ENCODE measurements around the gene SEMA3E. TPM values are rescaled to one million over a fixed set of nuclear protein-coding genes. Genes with fewer than 3 reads are reported as not detected.
"Not testable (repeated sequence)": the region's sequence is repeated elsewhere in the genome, so short reads cannot be mapped to it uniquely, and the experiment has no call there.

Gene SEMA3E
- polyA plus RNA-seq, 1 experiment: 0.06 TPM

GRCh38 chr7:83574616-83575015, 74.3 kb downstream of the SEMA3E start:
- H3K9me3 ChIP-seq (ENCODE audit: control insufficient read depth, insufficient read depth, low read length): no peaks in the 10 kb centered on the region
- no peak for DNase-seq (ENCODE audit: low read depth, low spot score)
- ChIA-PET POLR2A (no interaction called here), CTCF (no interaction called here)
- H3K27me3 ChIP-seq (ENCODE audit: control insufficient read depth, insufficient read depth, low read length): no peaks in the 10 kb centered on the region
- no peak overlapping the region for H3K4me3 ChIP-seq (ENCODE audit: low read depth, low read length)
- H3K27ac ChIP-seq (ENCODE audit: low read depth, low read length): no peak overlapping the region
- no peak for TF ChIP-seq CTCF (IDR thresholded peaks at IDR 0.05; ENCODE audit: low read depth, low read length)

- H3K9me3 ChIP-seq (ENCODE audit: control insufficient read depth, insufficient read depth, low read length): no peaks in the 10 kb centered on the region
- ChIA-PET CTCF (no interaction called here), POLR2A (no interaction called here)
Measured at GRCh38 chr7:83562960-83563359, 86.0 kb downstream of the SEMA3E start.

GRCh38 chr7:83562289-83562688, 86.7 kb downstream of the SEMA3E start:
- ChIA-PET POLR2A (no interaction called here), CTCF (no interaction called here)
- no peak for DNase-seq (ENCODE audit: low read depth, low spot score)
- H3K9me3 ChIP-seq (ENCODE audit: control insufficient read depth, insufficient read depth, low read length): no peaks in the 10 kb centered on the region
- no peak overlapping the region for H3K27ac ChIP-seq (ENCODE audit: low read depth, low read length)
- H3K4me3 ChIP-seq (ENCODE audit: low read depth, low read length): no peak overlapping the region
- H3K27me3 ChIP-seq (ENCODE audit: control insufficient read depth, insufficient read depth, low read length): no peaks in the 10 kb centered on the region
- TF ChIP-seq CTCF (IDR thresholded peaks at IDR 0.05; ENCODE audit: low read depth, low read length): no peak

More at GRCh38 chr7:83562960-83563359, 86.0 kb downstream of the SEMA3E start:
- no peaks in the 10 kb centered on the region for H3K27me3 ChIP-seq (ENCODE audit: control insufficient read depth, insufficient read depth, low read length)
- no peak for TF ChIP-seq CTCF (IDR thresholded peaks at IDR 0.05; ENCODE audit: low read depth, low read length)
- no peak for DNase-seq (ENCODE audit: low read depth, low spot score)
- H3K4me3 ChIP-seq (ENCODE audit: low read depth, low read length): no peak overlapping the region
- H3K27ac ChIP-seq (ENCODE audit: low read depth, low read length): no peak overlapping the region

GRCh38 chr7:83559887-83560286, 89.1 kb downstream of the SEMA3E start:
- Histone ChIP-seq H3K4me3 (ENCODE audit: low read depth, low read length) (no peak overlapping the region), H3K9me3 (ENCODE audit: control insufficient read depth, insufficient read depth, low read length) (no peaks in the 10 kb centered on the region), H3K27ac (ENCODE audit: low read depth, low read length) (no peak overlapping the region), H3K27me3 (ENCODE audit: control insufficient read depth, insufficient read depth, low read length) (no peaks in the 10 kb centered on the region)
- TF ChIP-seq CTCF (IDR thresholded peaks at IDR 0.05; ENCODE audit: low read depth, low read length): no peak
- CTCF ChIA-PET: no interaction called here
- POLR2A ChIA-PET: no interaction called here
- DNase-seq (ENCODE audit: low read depth, low spot score): no peak

GRCh38 chr7:83552556-83552955, 96.4 kb downstream of the SEMA3E start:
- H3K9me3 ChIP-seq (ENCODE audit: control insufficient read depth, insufficient read depth, low read length); POLR2A ChIA-PET; DNase-seq (ENCODE audit: low read depth, low spot score); CTCF ChIA-PET; H3K27ac ChIP-seq (ENCODE audit: low read depth, low read length); H3K27me3 ChIP-seq (ENCODE audit: control insufficient read depth, insufficient read depth, low read length); H3K4me3 ChIP-seq (ENCODE audit: low read depth, low read length): not testable (repeated sequence)

GRCh38 chr7:83550100-83550499, 98.8 kb downstream of the SEMA3E start:
- POLR2A ChIA-PET: interaction anchor here (0.9 kb wide), 1 partner anchor 26 kb away, joined by 3 read pairs; no protein-coding TSS in a partner anchor
- Histone ChIP-seq H3K9me3 (ENCODE audit: control insufficient read depth, insufficient read depth, low read length) (no peaks in the 10 kb centered on the region), H3K27me3 (ENCODE audit: control insufficient read depth, insufficient read depth, low read length) (no peaks in the 10 kb centered on the region), H3K27ac (ENCODE audit: low read depth, low read length) (no peak overlapping the region), H3K4me3 (ENCODE audit: low read depth, low read length) (no peak overlapping the region)
- DNase-seq (ENCODE audit: low read depth, low spot score): peak; percentile 21
- CTCF ChIA-PET: no interaction called here
- no peak for TF ChIP-seq CTCF (IDR thresholded peaks at IDR 0.05; ENCODE audit: low read depth, low read length)

All from AG04450 (cell line).